WTC11 (cell line): ENCODE results near the gene PRR5. TPM values are rescaled to one million over a fixed set of nuclear protein-coding genes. Genes with fewer than 3 reads are reported as not detected.

ENCODE experiments used
- ATAC-seq: fragments of 200-7000 bp; cut with Tn5 transposase; 2 replicates; pipeline ENCODE4 v1.10.0; 2021; ENCODE audit warnings: mild to moderate bottlenecking, moderate library complexity
- CTCF ChIA-PET: fragments of 300-600 bp; sonication (Branson Sonifier 250); formaldehyde crosslinking; loops from one replicate; lab custom pipeline; 2021; ENCODE audit warnings: antibody characterized with exemption; lab: Charles Lee
- POLR2A ChIA-PET: fragments of 350-600 bp; sonication (Branson Sonifier 250); formaldehyde crosslinking; loops from one replicate; lab custom pipeline; 2021; ENCODE audit warnings: antibody characterized with exemption; lab: Charles Lee
- DNase-seq: peaks from one replicate; pipeline ENCODE4 v3.0.0; 2021; ENCODE audit warnings: low spot score
- H3K27ac Mint-ChIP-seq: 2 replicates; pipeline ENCODE4 v1.8.0; 2021; ENCODE audit warnings: mixed read lengths
- H3K27me3 Mint-ChIP-seq: 2 replicates; pipeline ENCODE4 v1.8.0; 2021; ENCODE audit warnings: low read depth, mild to moderate bottlenecking, moderate library complexity, mixed read lengths
- H3K36me3 Mint-ChIP-seq: 2 replicates; pipeline ENCODE4 v1.8.0; 2021; ENCODE audit warnings: mixed read lengths
- H3K4me1 Mint-ChIP-seq: 2 replicates; pipeline ENCODE4 v1.8.0; 2022; ENCODE audit warnings: mixed read lengths
- H3K4me3 Mint-ChIP-seq: 2 replicates; pipeline ENCODE4 v1.8.0; 2021; ENCODE audit warnings: mild to moderate bottlenecking, moderate library complexity, mixed read lengths
- H3K9me3 Mint-ChIP-seq: 2 replicates; pipeline ENCODE4 v1.8.0; 2021; ENCODE audit warnings: mixed read lengths
- ATF1 ChIP-seq: sonication (generic); formaldehyde crosslinking; IDR thresholded peaks from 2 replicates; pipeline ENCODE4 v1.8.1; 2023; ENCODE audit warnings: mild to moderate bottlenecking, moderate library complexity, missing genetic modification reagents
- CREM ChIP-seq: sonication (generic); formaldehyde crosslinking; IDR thresholded peaks from 2 replicates; pipeline ENCODE4 v1.8.1; 2022; ENCODE audit warnings: mild to moderate bottlenecking, missing genetic modification reagents, moderate library complexity
- ESRRA ChIP-seq: sonication (generic); formaldehyde crosslinking; IDR thresholded peaks from 2 replicates; pipeline ENCODE4 v1.8.1; 2022; ENCODE audit warnings: mild to moderate bottlenecking, missing genetic modification reagents, borderline replicate concordance
- GRHL2 ChIP-seq: fragments of 250-450 bp; sonication (Bioruptor Pico); IDR thresholded peaks from 2 replicates; pipeline ENCODE4 v1.8.0; 2022; ENCODE audit warnings: mild to moderate bottlenecking, moderate library complexity; ENCODE audit not compliant: insufficient replicate concordance, severe bottlenecking
- IRF2 ChIP-seq: sonication (generic); formaldehyde crosslinking; IDR thresholded peaks from 2 replicates; pipeline ENCODE4 v1.8.0; 2022; ENCODE audit warnings: low read depth, missing genetic modification reagents, borderline replicate concordance
- MXD4 ChIP-seq: fragments of 250-450 bp; sonication (Bioruptor Pico); IDR thresholded peaks from 2 replicates; pipeline ENCODE4 v1.8.0; 2021; ENCODE audit warnings: mild to moderate bottlenecking, moderate library complexity, borderline replicate concordance
- MYBL2 ChIP-seq: sonication (generic); formaldehyde crosslinking; IDR thresholded peaks from 2 replicates; pipeline ENCODE4 v1.8.1; 2023; ENCODE audit warnings: mild to moderate bottlenecking, moderate library complexity, missing genetic modification reagents
- PRRX2 ChIP-seq: fragments of 250-450 bp; sonication (Bioruptor Pico); IDR thresholded peaks from 2 replicates; pipeline ENCODE4 v1.8.0; 2021; ENCODE audit warnings: mild to moderate bottlenecking
- RELA ChIP-seq: sonication (generic); formaldehyde crosslinking; IDR thresholded peaks from 2 replicates; pipeline ENCODE4 v1.8.1; 2022; ENCODE audit warnings: missing genetic modification reagents, mild to moderate bottlenecking, borderline replicate concordance
- SOX15 ChIP-seq: fragments of 250-450 bp; sonication (Bioruptor Pico); IDR thresholded peaks from 2 replicates; pipeline ENCODE4 v1.9.0; 2021; ENCODE audit warnings: mild to moderate bottlenecking
- SP1 ChIP-seq: sonication (generic); formaldehyde crosslinking; conservative IDR thresholded peaks from 2 replicates; pipeline ENCODE4 v1.8.1; 2022; ENCODE audit warnings: missing genetic modification reagents
- ZNF121 ChIP-seq: sonication (generic); formaldehyde crosslinking; IDR thresholded peaks from 2 replicates; pipeline ENCODE4 v1.8.0; 2023; ENCODE audit warnings: missing genetic modification reagents
- ZNF396 ChIP-seq: fragments of 250-450 bp; sonication (Bioruptor Pico); IDR thresholded peaks from 2 replicates; pipeline ENCODE4 v1.8.0; 2021; ENCODE audit warnings: mild to moderate bottlenecking, moderate library complexity, borderline replicate concordance
- ZNF671 ChIP-seq: fragments of 250-450 bp; sonication (Bioruptor Pico); IDR thresholded peaks from 2 replicates; pipeline ENCODE4 v1.8.0; 2021; ENCODE audit warnings: mild to moderate bottlenecking
- total RNA-seq: library from RNA; stranded (reverse); gene quantifications from 3 replicates; pipeline ENCODE4 v1.2.3, GENCODE V29; 2021
- TF ChIP-seq, protein P1 (sequence below): sonication (generic); formaldehyde crosslinking; IDR thresholded peaks from 2 replicates; pipeline ENCODE4 v1.8.1; 2023; ENCODE audit warnings: mild to moderate bottlenecking, missing genetic modification reagents, moderate library complexity
- TF ChIP-seq, protein P2 (sequence below): fragments of 250-450 bp; sonication (Bioruptor Pico); IDR thresholded peaks from 2 replicates; pipeline ENCODE4 v2.1.2; 2022; ENCODE audit warnings: mild to moderate bottlenecking, moderate library complexity
- TF ChIP-seq, protein P3 (sequence below): fragments of 250-450 bp; sonication (Bioruptor Pico); IDR thresholded peaks from 2 replicates; pipeline ENCODE4 v1.9.0; 2021; ENCODE audit warnings: mild to moderate bottlenecking
- TF ChIP-seq, protein P4 (sequence below): sonication (generic); formaldehyde crosslinking; IDR thresholded peaks from 2 replicates; pipeline ENCODE4 v1.8.0; 2022; ENCODE audit warnings: missing genetic modification reagents
- TF ChIP-seq, protein P5 (sequence below): fragments of 250-450 bp; sonication (Bioruptor Pico); IDR thresholded peaks from 2 replicates; pipeline ENCODE4 v1.9.0; 2021; ENCODE audit warnings: mild to moderate bottlenecking
- TF ChIP-seq, protein P6 (sequence below): fragments of 250-450 bp; sonication (Bioruptor Pico); IDR thresholded peaks from 2 replicates; pipeline ENCODE4 v1.9.0; 2021; ENCODE audit warnings: mild to moderate bottlenecking, borderline replicate concordance

The PRR5 gene
- total RNA-seq, 1 experiment from 2014 or later: 15.6 TPM

DNA sequence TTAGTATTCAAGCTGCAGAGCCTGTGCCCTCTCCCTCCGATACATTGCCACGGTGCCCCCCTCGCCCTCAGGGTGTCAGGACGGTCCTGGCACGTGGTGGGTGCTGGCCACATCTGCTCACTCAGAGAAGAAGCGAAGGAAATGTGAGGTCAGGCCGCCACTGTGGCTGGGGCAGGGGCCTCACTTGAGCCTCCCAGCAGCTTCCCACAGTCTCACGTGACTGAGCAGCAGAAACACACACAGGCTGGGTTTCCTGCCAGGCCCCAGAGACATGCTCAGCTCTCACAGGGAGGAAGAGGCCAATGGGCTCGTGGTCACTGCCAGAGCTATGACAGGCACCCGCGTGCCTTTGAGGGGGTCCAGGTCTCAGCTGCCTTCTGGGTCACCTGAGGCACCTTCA lies 37.9 kb upstream of the PRR5 start:
- Mint-ChIP-seq H3K9me3 (no peaks in the 10 kb centered on the region), H3K36me3 (no peaks in the 10 kb centered on the region)
- CTCF ChIA-PET: interaction anchor here (1.2 to 1.6 kb wide), 2 partner anchors 21 to 37 kb away, joined by 4 to 6 read pairs; no protein-coding TSS in a partner anchor

DNA sequence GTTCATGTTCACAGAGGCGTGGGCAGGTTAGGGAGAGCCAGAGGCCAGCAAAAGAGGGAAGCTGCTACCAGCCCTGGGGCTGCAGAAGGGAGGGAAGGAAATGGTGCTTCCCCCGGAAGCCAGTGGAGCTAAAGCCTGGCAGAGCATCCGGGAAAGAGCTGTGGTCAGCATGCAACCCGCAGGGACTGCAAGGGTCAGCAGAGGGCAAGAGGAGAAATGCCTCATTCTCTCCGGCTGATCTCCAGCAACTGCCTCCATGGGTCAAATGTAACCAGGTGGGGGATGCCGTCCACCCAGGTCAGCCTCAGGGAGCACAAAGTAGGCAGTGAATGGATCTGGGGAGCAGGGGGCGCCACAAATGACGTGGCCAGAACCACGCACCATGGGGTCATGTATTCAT lies 36.9 kb upstream of the PRR5 start:
- Mint-ChIP-seq H3K4me3 (no peak overlapping the region), H3K36me3 (no peaks in the 10 kb centered on the region), H3K27ac (no peak overlapping the region), H3K27me3 (peaks cover 33% of the 10 kb centered on the region), H3K9me3 (no peaks in the 10 kb centered on the region), H3K4me1 (peaks cover 18% of the 10 kb centered on the region)
- no peak for TF ChIP-seq SP1 (CRISPR knock-in tag)
- no peak for TF ChIP-seq RELA (CRISPR knock-in tag)
- TF ChIP-seq, protein P1, sequence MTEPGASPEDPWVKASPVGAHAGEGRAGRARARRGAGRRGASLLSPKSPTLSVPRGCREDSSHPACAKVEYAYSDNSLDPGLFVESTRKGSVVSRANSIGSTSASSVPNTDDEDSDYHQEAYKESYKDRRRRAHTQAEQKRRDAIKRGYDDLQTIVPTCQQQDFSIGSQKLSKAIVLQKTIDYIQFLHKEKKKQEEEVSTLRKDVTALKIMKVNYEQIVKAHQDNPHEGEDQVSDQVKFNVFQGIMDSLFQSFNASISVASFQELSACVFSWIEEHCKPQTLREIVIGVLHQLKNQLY: no peak
- TF ChIP-seq ZNF671 (CRISPR knock-in tag): no peak
- TF ChIP-seq PRRX2 (CRISPR knock-in tag): no peak
- TF ChIP-seq, protein P2, sequence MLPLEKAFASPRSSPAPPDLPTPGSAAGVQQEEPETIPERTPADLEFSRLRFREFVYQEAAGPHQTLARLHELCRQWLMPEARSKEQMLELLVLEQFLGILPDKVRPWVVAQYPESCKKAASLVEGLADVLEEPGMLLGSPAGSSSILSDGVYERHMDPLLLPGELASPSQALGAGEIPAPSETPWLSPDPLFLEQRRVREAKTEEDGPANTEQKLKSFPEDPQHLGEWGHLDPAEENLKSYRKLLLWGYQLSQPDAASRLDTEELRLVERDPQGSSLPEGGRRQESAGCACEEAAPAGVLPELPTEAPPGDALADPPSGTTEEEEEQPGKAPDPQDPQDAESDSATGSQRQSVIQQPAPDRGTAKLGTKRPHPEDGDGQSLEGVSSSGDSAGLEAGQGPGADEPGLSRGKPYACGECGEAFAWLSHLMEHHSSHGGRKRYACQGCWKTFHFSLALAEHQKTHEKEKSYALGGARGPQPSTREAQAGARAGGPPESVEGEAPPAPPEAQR (CRISPR knock-in tag): no peak
- ATAC-seq (no peak), DNase-seq (no peak)
- ChIA-PET POLR2A (no interaction called here), CTCF (no interaction called here)

More for the DNA sequence above, 37.9 kb upstream of the PRR5 start:
- no peak for DNase-seq
- peaks cover 27% of the 10 kb centered on the region for H3K27me3 Mint-ChIP-seq
- no peak for TF ChIP-seq ESRRA (CRISPR knock-in tag)
- H3K4me3 Mint-ChIP-seq: no peak overlapping the region
- no peak for ATAC-seq
- POLR2A ChIA-PET: no interaction called here
- peaks cover 19% of the 10 kb centered on the region for H3K4me1 Mint-ChIP-seq
- H3K27ac Mint-ChIP-seq: no peak overlapping the region

DNA sequence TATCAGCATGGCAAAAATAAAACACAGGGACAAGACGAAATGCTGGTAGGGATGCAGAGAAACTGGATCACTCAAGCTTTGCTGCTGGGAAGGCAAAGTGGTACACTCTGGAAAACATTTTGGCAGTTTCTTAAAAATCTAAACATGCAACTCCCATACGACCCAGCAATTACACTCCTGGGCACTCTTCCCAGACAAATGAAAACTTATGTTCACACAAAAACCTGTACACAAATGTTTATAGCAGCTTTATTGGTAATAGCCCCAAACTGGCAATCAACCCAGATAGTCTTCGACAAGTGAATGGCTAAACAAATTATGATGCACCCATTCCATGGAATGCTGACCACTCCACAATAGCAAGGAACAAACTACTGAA lies 35.8 kb upstream of the PRR5 start:
- Mint-ChIP-seq H3K36me3 (no peaks in the 10 kb centered on the region), H3K27ac (no peak overlapping the region), H3K27me3 (peaks cover 38% of the 10 kb centered on the region), H3K4me1 (peaks cover 11% of the 10 kb centered on the region), H3K9me3 (no peaks in the 10 kb centered on the region), H3K4me3 (no peak overlapping the region)
- CTCF ChIA-PET: interaction anchor here (0.7 to 1.2 kb wide), 2 partner anchors 19 to 36 kb away, joined by 3 to 5 read pairs; no protein-coding TSS in a partner anchor
- POLR2A ChIA-PET: no interaction called here
- DNase-seq (no peak), ATAC-seq (no peak)
- TF ChIP-seq, protein P3, sequence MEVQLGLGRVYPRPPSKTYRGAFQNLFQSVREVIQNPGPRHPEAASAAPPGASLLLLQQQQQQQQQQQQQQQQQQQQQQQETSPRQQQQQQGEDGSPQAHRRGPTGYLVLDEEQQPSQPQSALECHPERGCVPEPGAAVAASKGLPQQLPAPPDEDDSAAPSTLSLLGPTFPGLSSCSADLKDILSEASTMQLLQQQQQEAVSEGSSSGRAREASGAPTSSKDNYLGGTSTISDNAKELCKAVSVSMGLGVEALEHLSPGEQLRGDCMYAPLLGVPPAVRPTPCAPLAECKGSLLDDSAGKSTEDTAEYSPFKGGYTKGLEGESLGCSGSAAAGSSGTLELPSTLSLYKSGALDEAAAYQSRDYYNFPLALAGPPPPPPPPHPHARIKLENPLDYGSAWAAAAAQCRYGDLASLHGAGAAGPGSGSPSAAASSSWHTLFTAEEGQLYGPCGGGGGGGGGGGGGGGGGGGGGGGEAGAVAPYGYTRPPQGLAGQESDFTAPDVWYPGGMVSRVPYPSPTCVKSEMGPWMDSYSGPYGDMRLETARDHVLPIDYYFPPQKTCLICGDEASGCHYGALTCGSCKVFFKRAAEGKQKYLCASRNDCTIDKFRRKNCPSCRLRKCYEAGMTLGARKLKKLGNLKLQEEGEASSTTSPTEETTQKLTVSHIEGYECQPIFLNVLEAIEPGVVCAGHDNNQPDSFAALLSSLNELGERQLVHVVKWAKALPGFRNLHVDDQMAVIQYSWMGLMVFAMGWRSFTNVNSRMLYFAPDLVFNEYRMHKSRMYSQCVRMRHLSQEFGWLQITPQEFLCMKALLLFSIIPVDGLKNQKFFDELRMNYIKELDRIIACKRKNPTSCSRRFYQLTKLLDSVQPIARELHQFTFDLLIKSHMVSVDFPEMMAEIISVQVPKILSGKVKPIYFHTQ (CRISPR knock-in tag): no peak
- no peak for TF ChIP-seq ZNF396 (CRISPR knock-in tag)
- TF ChIP-seq, protein P4, sequence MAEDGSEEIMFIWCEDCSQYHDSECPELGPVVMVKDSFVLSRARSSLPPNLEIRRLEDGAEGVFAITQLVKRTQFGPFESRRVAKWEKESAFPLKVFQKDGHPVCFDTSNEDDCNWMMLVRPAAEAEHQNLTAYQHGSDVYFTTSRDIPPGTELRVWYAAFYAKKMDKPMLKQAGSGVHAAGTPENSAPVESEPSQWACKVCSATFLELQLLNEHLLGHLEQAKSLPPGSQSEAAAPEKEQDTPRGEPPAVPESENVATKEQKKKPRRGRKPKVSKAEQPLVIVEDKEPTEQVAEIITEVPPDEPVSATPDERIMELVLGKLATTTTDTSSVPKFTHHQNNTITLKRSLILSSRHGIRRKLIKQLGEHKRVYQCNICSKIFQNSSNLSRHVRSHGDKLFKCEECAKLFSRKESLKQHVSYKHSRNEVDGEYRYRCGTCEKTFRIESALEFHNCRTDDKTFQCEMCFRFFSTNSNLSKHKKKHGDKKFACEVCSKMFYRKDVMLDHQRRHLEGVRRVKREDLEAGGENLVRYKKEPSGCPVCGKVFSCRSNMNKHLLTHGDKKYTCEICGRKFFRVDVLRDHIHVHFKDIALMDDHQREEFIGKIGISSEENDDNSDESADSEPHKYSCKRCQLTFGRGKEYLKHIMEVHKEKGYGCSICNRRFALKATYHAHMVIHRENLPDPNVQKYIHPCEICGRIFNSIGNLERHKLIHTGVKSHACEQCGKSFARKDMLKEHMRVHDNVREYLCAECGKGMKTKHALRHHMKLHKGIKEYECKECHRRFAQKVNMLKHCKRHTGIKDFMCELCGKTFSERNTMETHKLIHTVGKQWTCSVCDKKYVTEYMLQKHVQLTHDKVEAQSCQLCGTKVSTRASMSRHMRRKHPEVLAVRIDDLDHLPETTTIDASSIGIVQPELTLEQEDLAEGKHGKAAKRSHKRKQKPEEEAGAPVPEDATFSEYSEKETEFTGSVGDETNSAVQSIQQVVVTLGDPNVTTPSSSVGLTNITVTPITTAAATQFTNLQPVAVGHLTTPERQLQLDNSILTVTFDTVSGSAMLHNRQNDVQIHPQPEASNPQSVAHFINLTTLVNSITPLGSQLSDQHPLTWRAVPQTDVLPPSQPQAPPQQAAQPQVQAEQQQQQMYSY (CRISPR knock-in tag): no peak
- TF ChIP-seq GRHL2: no peak
- TF ChIP-seq, protein P5, sequence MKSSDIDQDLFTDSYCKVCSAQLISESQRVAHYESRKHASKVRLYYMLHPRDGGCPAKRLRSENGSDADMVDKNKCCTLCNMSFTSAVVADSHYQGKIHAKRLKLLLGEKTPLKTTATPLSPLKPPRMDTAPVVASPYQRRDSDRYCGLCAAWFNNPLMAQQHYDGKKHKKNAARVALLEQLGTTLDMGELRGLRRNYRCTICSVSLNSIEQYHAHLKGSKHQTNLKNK (CRISPR knock-in tag): no peak
- TF ChIP-seq, protein P6, sequence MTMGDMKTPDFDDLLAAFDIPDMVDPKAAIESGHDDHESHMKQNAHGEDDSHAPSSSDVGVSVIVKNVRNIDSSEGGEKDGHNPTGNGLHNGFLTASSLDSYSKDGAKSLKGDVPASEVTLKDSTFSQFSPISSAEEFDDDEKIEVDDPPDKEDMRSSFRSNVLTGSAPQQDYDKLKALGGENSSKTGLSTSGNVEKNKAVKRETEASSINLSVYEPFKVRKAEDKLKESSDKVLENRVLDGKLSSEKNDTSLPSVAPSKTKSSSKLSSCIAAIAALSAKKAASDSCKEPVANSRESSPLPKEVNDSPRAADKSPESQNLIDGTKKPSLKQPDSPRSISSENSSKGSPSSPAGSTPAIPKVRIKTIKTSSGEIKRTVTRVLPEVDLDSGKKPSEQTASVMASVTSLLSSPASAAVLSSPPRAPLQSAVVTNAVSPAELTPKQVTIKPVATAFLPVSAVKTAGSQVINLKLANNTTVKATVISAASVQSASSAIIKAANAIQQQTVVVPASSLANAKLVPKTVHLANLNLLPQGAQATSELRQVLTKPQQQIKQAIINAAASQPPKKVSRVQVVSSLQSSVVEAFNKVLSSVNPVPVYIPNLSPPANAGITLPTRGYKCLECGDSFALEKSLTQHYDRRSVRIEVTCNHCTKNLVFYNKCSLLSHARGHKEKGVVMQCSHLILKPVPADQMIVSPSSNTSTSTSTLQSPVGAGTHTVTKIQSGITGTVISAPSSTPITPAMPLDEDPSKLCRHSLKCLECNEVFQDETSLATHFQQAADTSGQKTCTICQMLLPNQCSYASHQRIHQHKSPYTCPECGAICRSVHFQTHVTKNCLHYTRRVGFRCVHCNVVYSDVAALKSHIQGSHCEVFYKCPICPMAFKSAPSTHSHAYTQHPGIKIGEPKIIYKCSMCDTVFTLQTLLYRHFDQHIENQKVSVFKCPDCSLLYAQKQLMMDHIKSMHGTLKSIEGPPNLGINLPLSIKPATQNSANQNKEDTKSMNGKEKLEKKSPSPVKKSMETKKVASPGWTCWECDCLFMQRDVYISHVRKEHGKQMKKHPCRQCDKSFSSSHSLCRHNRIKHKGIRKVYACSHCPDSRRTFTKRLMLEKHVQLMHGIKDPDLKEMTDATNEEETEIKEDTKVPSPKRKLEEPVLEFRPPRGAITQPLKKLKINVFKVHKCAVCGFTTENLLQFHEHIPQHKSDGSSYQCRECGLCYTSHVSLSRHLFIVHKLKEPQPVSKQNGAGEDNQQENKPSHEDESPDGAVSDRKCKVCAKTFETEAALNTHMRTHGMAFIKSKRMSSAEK (CRISPR knock-in tag): no peak
- no peak for TF ChIP-seq IRF2 (CRISPR knock-in tag)
- no peak for TF ChIP-seq MXD4 (CRISPR knock-in tag)
- TF ChIP-seq ZNF121: no peak
- no peak for TF ChIP-seq ATF1
- TF ChIP-seq MYBL2: no peak
- no peak for TF ChIP-seq CREM
- no peak for TF ChIP-seq SOX15
